Spleen (tissue), 11 donors: ENCODE results near the gene COL4A3. TPM values are rescaled to one million over a fixed set of nuclear protein-coding genes. Genes with fewer than 3 reads are reported as not detected.

ENCODE experiments used
- DNase-seq: peaks from one replicate; pipeline ENCODE4 v3.0.0-alpha.2; 2020
- H3K27ac ChIP-seq, 8 donors: fragments of 200-600 bp; sonication (generic) in 7 of 8; 1 replicate in 4 of 8; 2 replicates in 4 of 8; pipeline versions ENCODE4 v1.5.0 to v1.8.0; 2016 to 2021; ENCODE audit warnings: inconsistent platforms in 4 of 8, mild to moderate bottlenecking in 4 of 8, moderate library complexity in 1 of 8
- H3K27me3 ChIP-seq, 7 donors: fragments of 200-600 bp; sonication (generic) in 6 of 7; replicated peaks in 1 of 7; 1 replicate in 4 of 7; 2 replicates in 3 of 7; pipeline versions ENCODE4 v1.5.0 to v1.8.0; 2016 to 2021; ENCODE audit warnings: inconsistent platforms in 3 of 7, mild to moderate bottlenecking in 1 of 7
- H3K36me3 ChIP-seq, 6 donors: fragments of 200-600 bp; sonication (generic) in 5 of 6; 1 replicate in 4 of 6; 2 replicates in 2 of 6; pipeline versions ENCODE4 v1.5.0 to v1.8.0; 2016 to 2021; ENCODE audit warnings: inconsistent platforms in 2 of 6
- H3K4me1 ChIP-seq, 6 donors: fragments of 200-600 bp; sonication (generic) in 5 of 6; 1 replicate in 3 of 6; 2 replicates in 3 of 6; pipeline versions ENCODE4 v1.5.0 to v1.8.0; 2016 to 2021; ENCODE audit warnings: inconsistent platforms in 3 of 6
- H3K4me3 ChIP-seq, 8 donors: fragments of 200-600 bp; sonication (generic) in 7 of 8; 1 replicate in 4 of 8; 2 replicates in 4 of 8; pipeline versions ENCODE4 v1.5.0 to v1.8.0; 2016 to 2021; ENCODE audit warnings: inconsistent platforms in 4 of 8, mild to moderate bottlenecking in 4 of 8, moderate library complexity in 2 of 8
- H3K9me3 ChIP-seq, 8 donors: fragments of 200-600 bp; sonication (generic) in 7 of 8; 1 replicate in 4 of 8; 2 replicates in 4 of 8; pipeline versions ENCODE4 v1.5.0 to v1.8.0; 2016 to 2021; ENCODE audit warnings: inconsistent platforms in 4 of 8
- CTCF ChIP-seq, 11 experiments: fragments of 200-600 bp in 7 of 11; fragments of 450-650 bp in 4 of 11; sonication (generic) in 4 of 11; IDR thresholded peaks in 8 of 11; conservative IDR thresholded peaks in 3 of 11; 1 replicate in 7 of 11; 2 replicates in 4 of 11; pipeline versions ENCODE4 v1.4.0 to v1.8.0; 2016 to 2021; ENCODE audit warnings: antibody characterized with exemption in 11 of 11, inconsistent platforms in 4 of 11, mild to moderate bottlenecking in 1 of 11
- POLR2A ChIP-seq, 3 donors: fragments of 450-650 bp; IDR thresholded peaks; one replicate each; pipeline ENCODE4 v1.5.1; 2017; ENCODE audit warnings: antibody characterized with exemption in 3 of 3, mild to moderate bottlenecking in 1 of 3
- POLR2AphosphoS5 ChIP-seq, 3 donors: sonication (generic); formaldehyde crosslinking; IDR thresholded peaks; one replicate each; pipeline ENCODE4 v1.5.1; 2017; ENCODE audit warnings: antibody characterized with exemption in 3 of 3
- WGBS, 5 donors: extraction: QIAGEN DNeasy Blood & Tissue Kit in 3 of 5; methylation state at CpG; one replicate each; pipeline versions ENCODE4 v1.1.5 to v1.1.7; 2013 to 2018; 5-methylcytosine and 5-hydroxymethylcytosine counted together
- intact Hi-C: fragments of 100-400 bp; cut with DNase I; formaldehyde crosslinking; loops from one replicate; pipeline ENCODE4 v1.15.0; 2023; ENCODE audit warnings: low total_unique reads
- polyA plus RNA-seq, 3 donors: library from polyadenylated mRNA; stranded (reverse); fragments of 200-250 nt; gene quantifications; one replicate each; pipeline ENCODE4 v1.2.1, GENCODE V29; 2013
- total RNA-seq, 7 donors: library from RNA; depleted of rRNA in 3 of 7; stranded (reverse); fragments of >200 nt in 3 of 7; fragmentation: NEBNext Ultra II Directional in 4 of 7; extraction: Animal tissue kit (Norgen Biotek cat#: 25700) in 4 of 7; gene quantifications; one replicate each; pipeline versions ENCODE4 v1.1.0 to v1.2.1, GENCODE V29; 2016 to 2021
- donor health status: healthy with polysubstance abuse.
- donor health status: DM: no; HTN: no; CAD: no; lungs with moderate emphysema.
- donor health status: DM: no; HTN: no; CAD: no.
- donor health status: Bipolar disorder and iron deficiency.
- donor health status: healthy.
- donor health status: DM: no; HTN: no; CAD: no.
- donor health status: DM: yes; HTN: yes; CAD: no.

Gene COL4A3
- total and polyA plus RNA-seq, 10 donors = 6.1 to 38.5 (median 23.2) TPM

DNA sequence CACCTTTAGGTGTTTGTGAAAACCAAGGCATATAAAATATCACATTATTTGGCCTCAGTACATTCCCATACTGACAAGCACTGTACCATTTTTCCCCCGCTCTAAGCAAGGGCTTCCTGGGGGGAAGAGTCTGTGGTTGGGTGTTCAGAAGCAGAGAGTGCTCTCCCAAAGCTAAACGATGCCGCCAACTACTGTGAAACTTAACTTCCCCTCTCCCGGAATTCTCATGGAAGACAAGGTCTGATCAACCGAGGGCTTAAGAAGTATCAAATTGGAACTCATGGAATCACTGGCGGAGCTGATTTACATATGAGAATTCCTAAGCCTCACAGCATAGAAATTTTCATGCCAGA lies 160.2 kb downstream of the COL4A3 start:
- no peak for DNase-seq
- Histone ChIP-seq H3K4me1 (peaks cover 5 to 49% (median 30%) of the 10 kb centered on the region in 6 donors), H3K4me3 (peak overlapping the region; percentile 65 to 97 (median 88)), H3K9me3 (peaks cover 0 to 15% (median 0%) of the 10 kb centered on the region in 8 donors), H3K36me3 (peaks cover 0 to 13% (median 2%) of the 10 kb centered on the region in 6 donors), H3K27ac (peak overlapping the region; percentile 85 to 95 (median 90)), H3K27me3 (no peaks in the 10 kb centered on the region)
- WGBS, 5 donors = 7 to 22% (median 12%) methylated on average over 6 of the region's 6 CpGs
- TF ChIP-seq POLR2A (IDR thresholded peaks at IDR 0.05) (no peak), POLR2AphosphoS5 (IDR thresholded peaks at IDR 0.05) (no peak), CTCF (IDR thresholded peaks at IDR 0.05 in 8 of 11, conservative IDR thresholded peaks at IDR 0.05 in 3 of 11) (no peak)
- intact Hi-C loops = no loop called here

GRCh38 chr2:227324995-227325838 lies 160.8 kb downstream of the COL4A3 start, which contains the start of gene MFF:
MFF (plus strand) TSS chr2:227325251; CDS start chr2:227330666, 5,415 bp downstream.
- intact Hi-C loops = no loop called here
- peaks cover 0 to 15% (median 0%) of the 10 kb centered on the region in 8 donors for H3K9me3 ChIP-seq

DNA sequence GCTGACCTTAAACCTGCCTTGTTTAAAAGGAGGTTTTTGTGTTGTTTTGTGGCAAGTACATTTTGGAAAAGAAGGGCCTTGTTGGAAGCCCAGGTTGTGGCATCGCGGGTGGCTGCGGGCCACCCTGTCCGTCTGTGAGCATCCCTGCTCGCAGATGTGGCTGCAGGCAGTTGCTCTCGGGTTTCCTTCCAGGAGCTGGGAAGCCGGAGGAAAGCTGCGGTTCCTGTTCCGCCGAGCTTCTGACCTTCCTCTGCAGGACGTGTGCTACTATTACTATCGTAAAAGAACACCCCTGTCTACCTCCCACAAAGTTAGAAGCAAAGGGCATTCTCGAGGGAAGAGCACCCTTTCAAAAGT lies 161.4 kb downstream of the COL4A3 start:
- Histone ChIP-seq H3K9me3 (peaks cover 0 to 13% (median 0%) of the 10 kb centered on the region in 8 donors), H3K27ac (peak overlapping the region in 7 of 8 donors; percentile 85 to 95 (median 90)), H3K4me3 (peak overlapping the region; percentile 65 to 97 (median 88)), H3K36me3 (peaks cover 0 to 25% (median 8%) of the 10 kb centered on the region in 6 donors), H3K27me3 (no peaks in the 10 kb centered on the region), H3K4me1 (peaks cover 5 to 49% (median 30%) of the 10 kb centered on the region in 6 donors)
- 0 to 1% (median 0%) methylated on average over 13 of the region's 13 CpGs for WGBS, 5 donors
- intact Hi-C loops = no loop called here
- DNase-seq = peak; percentile 85
- TF ChIP-seq POLR2A (IDR thresholded peaks at IDR 0.05) (no peak), CTCF (IDR thresholded peaks at IDR 0.05 in 8 of 11, conservative IDR thresholded peaks at IDR 0.05 in 3 of 11) (no peak), POLR2AphosphoS5 (IDR thresholded peaks at IDR 0.05) (no peak)

More at GRCh38 chr2:227324995-227325838, 160.8 kb downstream of the COL4A3 start, which contains the start of gene MFF:
- TF ChIP-seq POLR2AphosphoS5 (IDR thresholded peaks at IDR 0.05) (peak; percentile 97 to 99 (median 97)), POLR2A (IDR thresholded peaks at IDR 0.05) (peak; percentile 23 to 75 (median 31)), CTCF (IDR thresholded peaks at IDR 0.05 in 8 of 11, conservative IDR thresholded peaks at IDR 0.05 in 3 of 11) (peak in 5 of 11 experiments; percentile 4 to 43 (median 22))
- H3K4me1 ChIP-seq = peaks cover 5 to 49% (median 30%) of the 10 kb centered on the region in 6 donors
- DNase-seq = peak; percentile 99
- WGBS, 5 donors = 0 to 7% (median 0%) methylated on average over 37 to 67 of the region's 67 CpGs
- H3K27me3 ChIP-seq = no peaks in the 10 kb centered on the region
- peaks cover 0 to 19% (median 5%) of the 10 kb centered on the region in 6 donors for H3K36me3 ChIP-seq
- peak within 1 kb of the TSS; percentile 65 to 97 (median 88) for H3K4me3 ChIP-seq
- H3K27ac ChIP-seq = peak within 1 kb of the TSS; percentile 85 to 95 (median 90)

DNA sequence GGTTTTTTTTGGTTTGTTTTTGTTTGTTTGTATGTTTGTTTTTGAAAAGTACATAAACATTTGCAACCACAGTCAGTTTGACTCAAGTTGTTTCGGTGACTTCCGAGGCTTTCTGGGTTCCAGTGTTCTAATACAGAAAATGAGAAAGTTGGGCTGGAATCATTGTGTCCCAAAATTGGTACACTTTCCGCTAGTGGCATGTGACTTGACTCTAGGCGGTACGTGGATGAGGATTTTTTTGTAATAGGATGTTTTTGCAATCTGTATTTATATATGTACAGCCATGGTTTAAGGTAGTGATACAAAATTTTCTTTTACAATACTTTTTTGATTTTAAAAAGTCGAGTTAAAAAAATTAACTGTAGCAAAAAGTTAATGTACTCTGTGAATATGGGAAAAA lies 162.4 kb downstream of the COL4A3 start:
- H3K27me3 ChIP-seq = no peaks in the 10 kb centered on the region
- WGBS, 5 donors = 81 to 95% (median 90%) methylated on average over 6 of the region's 6 CpGs
- intact Hi-C loops = no loop called here
- peaks cover 5 to 49% (median 30%) of the 10 kb centered on the region in 6 donors for H3K4me1 ChIP-seq
- H3K4me3 ChIP-seq = peak overlapping the region in 2 of 8 donors; percentile 89 to 97
- peaks cover 0 to 35% (median 12%) of the 10 kb centered on the region in 6 donors for H3K36me3 ChIP-seq
- TF ChIP-seq CTCF (IDR thresholded peaks at IDR 0.05 in 8 of 11, conservative IDR thresholded peaks at IDR 0.05 in 3 of 11) (no peak), POLR2AphosphoS5 (IDR thresholded peaks at IDR 0.05) (no peak), POLR2A (IDR thresholded peaks at IDR 0.05) (no peak)
- no peak for DNase-seq
- peaks cover 0 to 6% (median 0%) of the 10 kb centered on the region in 8 donors for H3K9me3 ChIP-seq
- peak overlapping the region in 1 of 8 donors; percentile 95 for H3K27ac ChIP-seq
